K562 (cell line): ENCODE data around the gene SGIP1. TPM values are rescaled to one million over a fixed set of nuclear protein-coding genes. Genes with fewer than 3 reads are reported as not detected.

Experiments
- ATAC-seq: fragments of 200-7000 bp; cut with Tn5 transposase; 3 replicates; pipeline ENCODE4 v1.9.1; 2020; ENCODE audit warnings: moderate library complexity
- BruUV-seq: library from RNA; stranded (reverse); fragments of 400-500 nt; replicated peaks from 2 replicates; lab custom pipeline; 2021; lab: Mats Ljungman, UMichigan
- CTCF ChIA-PET: fragments of 300-600 bp; formaldehyde crosslinking; extraction: SDS; loops from one replicate; lab custom pipeline; 2021; ENCODE audit warnings: low intra/inter-chr PET ratio; lab: Yijun Ruan, JAX
- POLR2A ChIA-PET: fragments of 300-600, 350-650 bp; sonication (Branson Sonifier 250); formaldehyde crosslinking; extraction: SDS; loops from one replicate; lab custom pipeline; 2021; ENCODE audit warnings: antibody characterized with exemption, inconsistent platforms; lab: Yijun Ruan, JAX
- DNase-seq, 4 experiments: peaks; one replicate each; pipeline versions ENCODE4 v3.0.0 to v3.0.0-alpha.2; 2011 to 2018; ENCODE audit warnings: low spot score in 3 of 4, mixed read lengths in 3 of 4; ENCODE audit errors: extremely low read depth in 1 of 4
- FAIRE-seq: peaks from 2 replicates; lab custom pipeline; 2011; peaks lifted over from hg19 to GRCh38; lab: Jason Lieb, UNC
- H2AFZ ChIP-seq: 2 replicates; pipeline ENCODE4 v1.6.0; 2011; ENCODE audit warnings: low read depth, low read length, control low read depth, inconsistent platforms
- H3K27ac ChIP-seq: fragments of 200-600 bp; 3 replicates; pipeline ENCODE4 v1.8.0; 2011; ENCODE audit warnings: low read depth, mild to moderate bottlenecking, control low read depth, inconsistent platforms, low read length, moderate library complexity, mixed read lengths; ENCODE audit errors: extremely low read depth
- H3K27me3 ChIP-seq, 2 experiments: fragments of 300-600 bp in 1 of 2; 2 replicates in 1 of 2; 3 replicates in 1 of 2; pipeline versions ENCODE4 v1.6.0 to v1.8.0; 2011; ENCODE audit warnings: inconsistent platforms in 2 of 2, low read length in 2 of 2, mild to moderate bottlenecking in 1 of 2, mixed read lengths in 1 of 2, moderate library complexity in 1 of 2; ENCODE audit not compliant: control insufficient read depth in 2 of 2, insufficient read depth in 2 of 2
- H3K36me3 ChIP-seq: fragments of 300-600 bp; 3 replicates; pipeline ENCODE4 v1.8.0; 2011; ENCODE audit warnings: mild to moderate bottlenecking, low read length, inconsistent platforms; ENCODE audit not compliant: control insufficient read depth, insufficient read depth
- H3K4me1 ChIP-seq, 2 experiments: fragments of 200-600 bp in 1 of 2; replicated peaks in 1 of 2; 2 replicates in 1 of 2; 3 replicates in 1 of 2; pipeline versions ENCODE4 v1.5.1 to v1.8.0; 2011; ENCODE audit warnings: inconsistent platforms in 2 of 2, low read length in 2 of 2, mild to moderate bottlenecking in 1 of 2, mixed read lengths in 1 of 2, moderate library complexity in 1 of 2; ENCODE audit not compliant: control insufficient read depth in 2 of 2, insufficient read depth in 2 of 2
- H3K4me2 ChIP-seq: 2 replicates; pipeline ENCODE4 v1.6.1; 2011; ENCODE audit warnings: low read length, control low read depth, inconsistent platforms, mixed read lengths; ENCODE audit not compliant: insufficient read depth
- H3K4me3 ChIP-seq: fragments of 200-600 bp; sonication (generic), shearing (Covaris generic); 2 replicates; pipeline ENCODE4 v1.5.1; 2016; ENCODE audit warnings: control low read depth, inconsistent platforms
- H3K79me2 ChIP-seq: fragments of 200-600 bp; 3 replicates; pipeline ENCODE4 v1.8.0; 2011; ENCODE audit warnings: low read length, inconsistent platforms; ENCODE audit not compliant: control insufficient read depth, insufficient read depth
- H3K9ac ChIP-seq, 2 experiments: 2 replicates each; pipeline versions ENCODE4 v1.6.0 to v1.6.1; 2011; ENCODE audit warnings: low read depth in 2 of 2, low read length in 2 of 2, control low read depth in 1 of 2, inconsistent platforms in 1 of 2, mild to moderate bottlenecking in 1 of 2, mixed read lengths in 1 of 2; ENCODE audit not compliant: insufficient read depth in 1 of 2
- H3K9me1 ChIP-seq: one replicate; pipeline ENCODE4 v1.6.0; 2011; ENCODE audit warnings: inconsistent platforms, mild to moderate bottlenecking, low read length, moderate library complexity; ENCODE audit not compliant: control insufficient read depth, insufficient read depth
- H3K9me3 ChIP-seq: replicated peaks from 2 replicates; pipeline ENCODE4 v1.5.1; 2011; ENCODE audit warnings: low read depth, low read length, inconsistent platforms; ENCODE audit not compliant: control insufficient read depth, insufficient read depth
- H4K20me1 ChIP-seq: replicated peaks from 2 replicates; pipeline ENCODE4 v1.6.1; 2011; ENCODE audit warnings: low read length, inconsistent platforms, mixed read lengths; ENCODE audit not compliant: control insufficient read depth, insufficient read depth
- MGA ChIP-seq: fragments of 450-650 bp; IDR thresholded peaks from 2 replicates; pipeline ENCODE4 v1.6.1; 2016; ENCODE audit warnings: mild to moderate bottlenecking, moderate library complexity
- NFIC ChIP-seq: fragments of 450-650 bp; IDR thresholded peaks from 2 replicates; pipeline ENCODE4 v1.6.1; 2017; ENCODE audit warnings: mild to moderate bottlenecking, inconsistent platforms
- WGBS: fragments of 100-300 bp; shearing (Covaris generic); methylation state at CpG from one replicate; pipeline ENCODE4 v1.1.6; 2016; ENCODE audit warnings: low coverage, mixed read lengths; ENCODE audit not compliant: insufficient coverage; ENCODE audit errors: missing lambda C conversion rate; 5-methylcytosine and 5-hydroxymethylcytosine counted together
- in situ Hi-C: fragments of 300-500 bp; cut with MboI; formaldehyde crosslinking; loops from 4 replicates; pipeline ENCODE4 v1.15.0; 2018; ENCODE audit warnings: inconsistent platforms, mixed read lengths
- intact Hi-C: fragments of 100-400 bp; cut with micrococcal nuclease; formaldehyde crosslinking; loops from 2 replicates; pipeline ENCODE4 v1.14.2; 2022
- polyA plus RNA-seq, 8 experiments: library from polyadenylated mRNA; depleted of rRNA in 4 of 8; stranded (reverse) in 5 of 8; unstranded in 3 of 8; fragments of >200 nt; fragmentation: Nextera tagmentation in 2 of 8; fragmentation: Illumina TruSeq in 1 of 8; extraction: Ambion mirVana in 2 of 8; extraction: Trizol in 1 of 8; gene quantifications; 2 replicates each; pipeline versions ENCODE4 v1.2.1 to v1.2.3, GENCODE V29; 2011 to 2014; ENCODE audit warnings: inconsistent platforms in 1 of 8, missing spikeins in 1 of 8
- total RNA-seq, 7 experiments: library from RNA; depleted of rRNA in 6 of 7; stranded (reverse); fragments of >200 nt in 6 of 7; fragmentation: Illumina TruSeq in 2 of 7; extraction: Trizol in 2 of 7; gene quantifications; 2 replicates each; pipeline versions ENCODE4 v1.2.1 to v1.2.3, GENCODE V29; 2011 to 2021; ENCODE audit warnings: low replicate concordance in 1 of 7

Gene SGIP1
- total and polyA plus RNA-seq, 9 of the 15 experiments (the other 6 are each of a cell fraction or from before 2014, with no cell fraction given), result 0.07 to 0.35 TPM; not detected in 7

GRCh38 chr1:66576645-66577044 lies 42.7 kb downstream of the SGIP1 start:
- Histone ChIP-seq H3K27ac (no peak overlapping the region), H3K27me3 (no peaks in the 10 kb centered on the region; a peak in 1 of 5 replicates), H3K4me1 (no peaks in the 10 kb centered on the region; a peak in 1 of 5 replicates), H3K9me3 (no peaks in the 10 kb centered on the region), H3K4me2 (no peak overlapping the region), H3K9me1 (peaks cover 6% of the 10 kb centered on the region), H2AFZ (no peak overlapping the region), H3K4me3 (no peak overlapping the region), H3K9ac (no peak overlapping the region), H4K20me1 (no peaks in the 10 kb centered on the region), H3K79me2 (no peaks in the 10 kb centered on the region), H3K36me3 (no peaks in the 10 kb centered on the region)
- BruUV-seq, result no TSS peak
- POLR2A ChIA-PET, result no interaction called here
- FAIRE-seq (no peak), ATAC-seq (no peak), DNase-seq (peak in 1 of 4 experiments; percentile 16)
- CTCF ChIA-PET, result no interaction called here
- peak; percentile 60 for TF ChIP-seq NFIC
- no peak for TF ChIP-seq MGA
- in situ Hi-C loops (no loop called here), intact Hi-C loops (no loop called here)
- WGBS, result 0% methylated on average over 1 of the region's 1 CpG
